GM21360 (cell line): ENCODE measurements around the gene NIPSNAP2.
"Not testable (repeated sequence)": the region's sequence is repeated elsewhere in the genome, so short reads cannot be mapped to it uniquely, and the experiment has no call there.

Source experiments
- ATAC-seq: cut with Tn5 transposase; IDR thresholded peaks from one replicate; pipeline ENCODE4 v1.9.1; 2021; ENCODE audit warnings: mild to moderate bottlenecking, moderate library complexity; ENCODE audit not compliant: unreplicated experiment

NIPSNAP2 gene

GRCh38 chr7:55964261-55965099, at the start of gene NIPSNAP2:
Gene NIPSNAP2, plus strand, starts transcription at chr7:55964585. Its CDS starts 25 bp downstream, at chr7:55964610.
- ATAC-seq = peak; percentile 75

GRCh38 chr7:55917771-55918170, 46.6 kb upstream of the NIPSNAP2 start:
- ATAC-seq = no peak

- ATAC-seq = no peak
Measured at GRCh38 chr7:55928006-55928767, 36.2 kb upstream of the NIPSNAP2 start.

- ATAC-seq = no peak
Measured at GRCh38 chr7:55931421-55932151, 32.8 kb upstream of the NIPSNAP2 start.

GRCh38 chr7:55939514-55940123, 24.8 kb upstream of the NIPSNAP2 start:
- no peak for ATAC-seq

GRCh38 chr7:55946545-55946944, 17.8 kb upstream of the NIPSNAP2 start:
- ATAC-seq = no peak

GRCh38 chr7:55951637-55952351, 12.6 kb upstream of the NIPSNAP2 start, which contains the start of gene MRPS17:
Gene MRPS17, plus strand, starts transcription at chr7:55951877. Its CDS starts 1,319 bp downstream, at chr7:55953196.
- ATAC-seq = peak; percentile 100

GRCh38 chr7:55952352-55952671, 12.1 kb upstream of the NIPSNAP2 start:
- ATAC-seq = not testable (repeated sequence)

- ATAC-seq = no peak
Measured at GRCh38 chr7:55953707-55954475, 10.5 kb upstream of the NIPSNAP2 start.

- no peak for ATAC-seq
Measured at GRCh38 chr7:55957190-55957589, 7.2 kb upstream of the NIPSNAP2 start.

GRCh38 chr7:55962014-55962413, 2.4 kb upstream of the NIPSNAP2 start:
- ATAC-seq = no peak

- ATAC-seq = no peak
Measured at GRCh38 chr7:55963584-55964168, 709 bp upstream of the NIPSNAP2 start.

- no peak for ATAC-seq
Measured at GRCh38 chr7:55965100-55965470, 700 bp downstream of the NIPSNAP2 start.

- no peak for ATAC-seq
Measured at GRCh38 chr7:55965805-55966421, 1.5 kb downstream of the NIPSNAP2 start.

- ATAC-seq = no peak
Measured at GRCh38 chr7:55966851-55967250, 2.5 kb downstream of the NIPSNAP2 start.

GRCh38 chr7:55969391-55969790, 5.0 kb downstream of the NIPSNAP2 start:
- no peak for ATAC-seq

GRCh38 chr7:55970561-55970960, 6.2 kb downstream of the NIPSNAP2 start:
- no peak for ATAC-seq

GRCh38 chr7:55970978-55971377, 6.6 kb downstream of the NIPSNAP2 start:
- no peak for ATAC-seq

- no peak for ATAC-seq
Measured at GRCh38 chr7:55973747-55974250, 9.4 kb downstream of the NIPSNAP2 start.
